Measurements from ENCODE around the gene YBX3.

The YBX3 gene

DNA sequence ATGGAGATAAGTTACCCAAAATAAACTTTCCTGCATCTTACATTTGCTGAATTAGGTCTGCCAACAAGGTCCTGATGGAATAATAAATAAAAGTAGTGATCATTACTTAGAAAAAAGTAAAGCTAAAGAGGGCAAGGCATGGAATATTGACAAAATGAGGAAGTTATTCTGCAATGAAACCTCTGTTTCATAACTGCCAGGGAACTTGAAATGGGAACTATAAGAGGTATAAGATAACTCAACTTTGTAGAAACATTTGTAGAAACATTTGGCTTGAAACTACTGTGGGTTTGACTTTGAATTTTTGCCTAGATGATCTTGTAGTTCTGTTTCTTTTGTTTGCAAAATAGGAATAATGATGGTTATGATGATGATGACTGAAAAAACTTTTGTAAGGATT, 18.7 kb upstream of the YBX3 start:
- Histone ChIP-seq H2AFZ (ENCODE audit: low read depth, low read length) (no peak overlapping the region), H3K36me3 (replicated peaks; ENCODE audit: low read depth, low read length) (no peaks in the 10 kb centered on the region), H3K9me3 (ENCODE audit: insufficient read depth, low read length) (no peaks in the 10 kb centered on the region), H3K4me2 (ENCODE audit: low read length) (peak overlapping the region; percentile 1; the same call in 1 of the 2 replicates), H3K27ac (ENCODE audit: low read length) (no peak overlapping the region), H4K20me1 (ENCODE audit: insufficient read depth, low read length) (no peaks in the 10 kb centered on the region), H3K9ac (ENCODE audit: low read length) (no peak overlapping the region), H3K4me1 (ENCODE audit: low read length) (peaks cover 34% of the 10 kb centered on the region), H3K27me3 (ENCODE audit: low read depth, low read length) (no peaks in the 10 kb centered on the region), H3K79me2 (ENCODE audit: low read length) (no peaks in the 10 kb centered on the region), H3K4me3 (ENCODE audit: low read length) (no peak overlapping the region)
- TF ChIP-seq EZH2phosphoT487 (IDR thresholded peaks at IDR 0.05; ENCODE audit: low read depth) = no peak
- no peak for TF ChIP-seq CTCF (IDR thresholded peaks at IDR 0.05; ENCODE audit: low read depth, low read length)

DNA sequence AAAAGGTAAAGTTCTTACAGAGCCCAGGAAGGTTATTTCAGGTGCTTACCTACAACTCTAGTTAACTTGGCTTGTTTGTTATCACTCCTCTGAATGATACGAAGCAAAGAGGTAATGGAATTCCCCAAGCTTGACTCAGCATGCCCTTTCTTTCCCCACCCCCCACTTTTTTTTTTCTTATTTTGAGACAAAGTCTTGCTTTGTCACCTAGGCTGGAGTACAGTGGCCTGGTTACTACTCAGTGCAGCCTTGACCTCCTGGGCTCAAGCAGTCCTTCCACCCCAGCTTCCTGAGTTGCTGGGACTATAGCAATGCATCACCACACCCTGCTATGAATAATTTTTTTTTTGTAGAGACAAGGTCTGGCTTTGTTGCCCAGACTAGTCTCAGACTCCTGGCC, 17.1 kb upstream of the YBX3 start:
- Histone ChIP-seq H2AFZ (ENCODE audit: low read depth, low read length) (peak overlapping the region; percentile 34; the same call in 1 of the 2 replicates), H3K27ac (ENCODE audit: low read length) (no peak overlapping the region), H4K20me1 (ENCODE audit: insufficient read depth, low read length) (no peaks in the 10 kb centered on the region), H3K4me2 (ENCODE audit: low read length) (peak overlapping the region; percentile 16), H3K4me3 (ENCODE audit: low read length) (no peak overlapping the region), H3K9me3 (ENCODE audit: insufficient read depth, low read length) (no peaks in the 10 kb centered on the region), H3K36me3 (replicated peaks; ENCODE audit: low read depth, low read length) (no peaks in the 10 kb centered on the region), H3K4me1 (ENCODE audit: low read length) (peaks cover 34% of the 10 kb centered on the region), H3K9ac (ENCODE audit: low read length) (no peak overlapping the region), H3K27me3 (ENCODE audit: low read depth, low read length) (no peaks in the 10 kb centered on the region), H3K79me2 (ENCODE audit: low read length) (no peaks in the 10 kb centered on the region)
- no peak for TF ChIP-seq EZH2phosphoT487 (IDR thresholded peaks at IDR 0.05; ENCODE audit: low read depth)
- TF ChIP-seq CTCF (IDR thresholded peaks at IDR 0.05; ENCODE audit: low read depth, low read length) = no peak

DNA sequence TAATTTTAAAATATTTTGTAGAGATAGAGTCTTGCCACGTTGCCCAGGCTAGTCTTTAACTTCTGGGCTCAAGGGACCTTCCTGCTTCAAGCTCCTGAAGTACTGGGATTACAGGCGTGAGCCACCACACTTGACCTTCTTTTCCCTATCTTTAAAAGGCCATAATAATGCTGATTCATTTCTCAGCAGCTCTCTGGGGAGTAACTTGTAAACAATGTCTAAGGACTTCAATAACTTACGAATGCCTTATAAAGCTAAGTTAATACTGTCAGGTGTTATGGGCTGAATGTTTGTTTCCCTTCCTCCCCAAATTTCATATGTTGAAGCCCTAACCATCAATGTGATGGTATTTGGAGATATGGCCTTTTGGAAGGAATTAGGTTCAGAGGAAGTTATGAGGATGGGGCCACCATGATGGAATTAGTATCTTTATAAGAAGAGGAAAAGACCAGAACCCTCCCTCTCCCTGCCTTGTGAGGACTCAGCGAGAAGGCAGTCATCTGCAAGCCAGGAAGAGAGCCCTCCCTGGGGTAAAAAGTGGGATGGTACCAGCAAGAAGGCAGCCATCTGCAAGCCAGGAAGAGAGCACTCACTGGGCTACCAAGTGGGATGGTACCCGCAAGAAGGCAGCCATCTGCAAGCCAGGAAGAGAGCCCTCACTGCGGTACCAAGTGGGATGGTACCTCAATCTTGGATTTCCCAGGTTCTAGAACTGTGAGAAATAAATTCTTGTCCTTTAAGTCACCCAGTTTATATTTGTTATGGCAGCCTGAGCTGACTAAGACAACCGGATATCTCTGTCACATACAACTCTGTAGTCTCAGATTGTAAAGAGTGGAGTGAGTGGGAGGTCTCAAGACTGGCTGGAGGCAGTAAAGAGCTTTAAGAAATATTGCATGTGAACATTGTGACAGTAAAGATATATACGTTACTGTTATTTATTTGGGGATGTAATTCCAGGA, 16.3 kb upstream of the YBX3 start:
- no peaks in the 10 kb centered on the region for H3K79me2 ChIP-seq (ENCODE audit: low read length)
- peak overlapping the region; percentile 16 for H3K4me2 ChIP-seq (ENCODE audit: low read length)
- no peaks in the 10 kb centered on the region for H3K9me3 ChIP-seq (ENCODE audit: insufficient read depth, low read length)
- peaks cover 34% of the 10 kb centered on the region for H3K4me1 ChIP-seq (ENCODE audit: low read length)
- TF ChIP-seq EZH2phosphoT487 (IDR thresholded peaks at IDR 0.05; ENCODE audit: low read depth) (no peak), CTCF (IDR thresholded peaks at IDR 0.05; ENCODE audit: low read depth, low read length) (no peak)
- peaks cover under 1% of the 10 kb centered on the region; the same call in 1 of the 2 replicates for H3K27me3 ChIP-seq (ENCODE audit: low read depth, low read length)
- no peak overlapping the region for H3K9ac ChIP-seq (ENCODE audit: low read length)
- H2AFZ ChIP-seq (ENCODE audit: low read depth, low read length) = peak overlapping the region; percentile 34; the same call in 1 of the 2 replicates
- no peak overlapping the region for H3K27ac ChIP-seq (ENCODE audit: low read length)
- no peak overlapping the region for H3K4me3 ChIP-seq (ENCODE audit: low read length)
- H3K36me3 ChIP-seq (replicated peaks; ENCODE audit: low read depth, low read length) = no peaks in the 10 kb centered on the region
- no peaks in the 10 kb centered on the region for H4K20me1 ChIP-seq (ENCODE audit: insufficient read depth, low read length)

- H3K9ac ChIP-seq (ENCODE audit: low read length) = no peak overlapping the region
- H3K4me2 ChIP-seq (ENCODE audit: low read length) = no peak overlapping the region
- no peak overlapping the region for H3K27ac ChIP-seq (ENCODE audit: low read length)
- H3K4me1 ChIP-seq (ENCODE audit: low read length) = peaks cover 27% of the 10 kb centered on the region
- no peak overlapping the region for H2AFZ ChIP-seq (ENCODE audit: low read depth, low read length)
- peaks cover 4% of the 10 kb centered on the region; the same call in 1 of the 2 replicates for H3K27me3 ChIP-seq (ENCODE audit: low read depth, low read length)
- H3K36me3 ChIP-seq (replicated peaks; ENCODE audit: low read depth, low read length) = no peaks in the 10 kb centered on the region
- no peaks in the 10 kb centered on the region for H3K79me2 ChIP-seq (ENCODE audit: low read length)
- H3K4me3 ChIP-seq (ENCODE audit: low read length) = no peak overlapping the region
- no peak for TF ChIP-seq CTCF (IDR thresholded peaks at IDR 0.05; ENCODE audit: low read depth, low read length)
- no peak for TF ChIP-seq EZH2phosphoT487 (IDR thresholded peaks at IDR 0.05; ENCODE audit: low read depth)
- H4K20me1 ChIP-seq (ENCODE audit: insufficient read depth, low read length) = no peaks in the 10 kb centered on the region
- no peaks in the 10 kb centered on the region for H3K9me3 ChIP-seq (ENCODE audit: insufficient read depth, low read length)
These were observed 14.1 kb upstream of the YBX3 start for GRCh38 chr12:10737249-10737648.

Measured in OCI-LY3 (cell line).